NT2/D1 (cell line): ENCODE data around the gene IGSF9.

ENCODE experiments used
- DNase-seq: peaks from one replicate; pipeline ENCODE4 v3.0.0-alpha.2; 2011; ENCODE audit warnings: low read depth, low spot score
- H3K27me3 ChIP-seq: 2 replicates; pipeline ENCODE4 v1.6.0; 2011; ENCODE audit warnings: mild to moderate bottlenecking; ENCODE audit not compliant: insufficient read length, insufficient read depth
- H3K36me3 ChIP-seq: 2 replicates; pipeline ENCODE4 v1.6.1; 2011; ENCODE audit warnings: mild to moderate bottlenecking, low read length, mixed read lengths; ENCODE audit not compliant: insufficient read depth, insufficient read length
- H3K4me1 ChIP-seq: 2 replicates; pipeline ENCODE4 v1.5.1; 2011; ENCODE audit not compliant: insufficient read depth, insufficient read length
- H3K4me3 ChIP-seq: 2 replicates; pipeline ENCODE4 v1.5.1; 2011; ENCODE audit warnings: low read depth; ENCODE audit not compliant: insufficient read length
- H3K9ac ChIP-seq: 2 replicates; pipeline ENCODE4 v1.6.0; 2011; ENCODE audit warnings: low read depth; ENCODE audit not compliant: insufficient read length
- H3K9me3 ChIP-seq: 2 replicates; pipeline ENCODE4 v1.5.1; 2011; ENCODE audit warnings: mild to moderate bottlenecking, low read length; ENCODE audit not compliant: insufficient read depth
- SUZ12 ChIP-seq: IDR thresholded peaks from 2 replicates; pipeline ENCODE4 v1.6.1; 2011; ENCODE audit not compliant: insufficient read length, insufficient read depth; ENCODE audit errors: extremely low read depth
- YY1 ChIP-seq: IDR thresholded peaks from 2 replicates; pipeline ENCODE4 v1.6.1; 2011; ENCODE audit not compliant: insufficient read length, insufficient read depth
- ZNF274 ChIP-seq: IDR thresholded peaks from 2 replicates; pipeline ENCODE4 v1.6.1; 2011; ENCODE audit warnings: mild to moderate bottlenecking, low read depth, low read length

Gene IGSF9

DNA sequence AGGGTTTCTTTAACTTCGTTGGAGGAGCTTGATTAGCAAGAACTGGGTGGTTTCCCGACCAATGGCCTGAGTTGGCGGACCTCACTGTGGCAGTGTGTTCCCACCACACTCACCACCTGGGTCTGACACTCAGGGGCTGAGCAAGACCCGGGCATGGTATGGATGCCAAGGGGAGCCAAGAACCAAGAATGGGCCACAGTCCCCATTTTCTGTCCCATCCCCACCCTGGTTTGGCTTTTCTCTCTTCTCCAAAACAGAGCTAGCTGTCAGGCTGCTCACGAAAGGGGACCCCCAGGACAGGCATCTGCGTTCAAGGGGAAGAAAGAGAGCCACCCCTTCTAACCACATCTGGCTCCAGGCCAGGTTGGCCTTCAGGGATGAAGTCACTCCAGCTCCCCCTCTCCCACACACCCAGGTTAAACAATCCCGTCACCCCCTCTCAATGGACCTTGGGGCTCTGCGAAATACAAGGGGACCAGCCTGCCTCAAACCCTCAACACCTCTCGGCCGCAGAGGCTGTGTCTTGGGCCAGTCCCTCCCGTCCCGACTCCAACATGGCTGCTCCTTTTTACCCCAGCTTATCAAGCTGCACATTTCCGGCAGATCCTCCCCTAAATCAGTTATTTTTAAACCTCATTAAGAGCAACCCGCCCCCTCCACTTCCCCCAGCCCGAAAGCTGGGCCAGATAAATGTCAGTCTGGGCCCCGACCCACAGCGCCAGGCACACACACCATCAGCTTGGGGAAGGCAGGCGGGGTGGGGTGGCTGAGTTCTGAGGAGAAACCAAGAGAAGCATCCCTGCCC is 23.5 kb downstream of the IGSF9 start:
- H3K36me3 ChIP-seq: peaks cover 83% of the 10 kb centered on the region
- peaks cover 46% of the 10 kb centered on the region for H3K4me1 ChIP-seq
- H3K9ac ChIP-seq: peak overlapping the region; percentile 99
- no peak for DNase-seq
- TF ChIP-seq SUZ12 (no peak), YY1 (no peak), ZNF274 (no peak)
- H3K9me3 ChIP-seq: no peaks in the 10 kb centered on the region
- no peak overlapping the region for H3K4me3 ChIP-seq
- H3K27me3 ChIP-seq: no peaks in the 10 kb centered on the region

DNA sequence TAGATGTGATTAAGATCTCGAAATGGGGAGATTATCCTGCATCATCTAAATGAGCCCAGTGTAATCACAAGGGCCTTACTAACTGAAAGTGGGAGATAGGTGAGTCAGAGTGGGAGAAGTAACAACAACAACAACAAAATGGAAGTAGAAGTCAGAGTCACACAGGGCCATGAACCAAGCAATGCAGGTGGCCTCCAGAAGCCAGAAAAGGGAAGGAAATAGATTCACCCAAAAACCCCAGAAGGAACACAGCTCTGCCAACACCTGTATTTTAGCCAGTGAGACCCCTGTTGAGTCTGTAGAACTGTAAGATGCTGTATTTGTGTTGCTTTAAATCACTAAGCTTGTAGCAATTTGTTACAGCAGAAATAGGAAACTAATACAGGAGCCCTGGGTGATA is 24.2 kb downstream of the IGSF9 start:
- H3K9me3 ChIP-seq: no peaks in the 10 kb centered on the region
- no peak overlapping the region for H3K4me3 ChIP-seq
- H3K9ac ChIP-seq: no peak overlapping the region
- H3K36me3 ChIP-seq: peaks cover 76% of the 10 kb centered on the region
- TF ChIP-seq YY1: no peak
- TF ChIP-seq ZNF274: no peak
- no peak for TF ChIP-seq SUZ12
- no peak for DNase-seq
- peaks cover 46% of the 10 kb centered on the region for H3K4me1 ChIP-seq
- no peaks in the 10 kb centered on the region for H3K27me3 ChIP-seq

DNA sequence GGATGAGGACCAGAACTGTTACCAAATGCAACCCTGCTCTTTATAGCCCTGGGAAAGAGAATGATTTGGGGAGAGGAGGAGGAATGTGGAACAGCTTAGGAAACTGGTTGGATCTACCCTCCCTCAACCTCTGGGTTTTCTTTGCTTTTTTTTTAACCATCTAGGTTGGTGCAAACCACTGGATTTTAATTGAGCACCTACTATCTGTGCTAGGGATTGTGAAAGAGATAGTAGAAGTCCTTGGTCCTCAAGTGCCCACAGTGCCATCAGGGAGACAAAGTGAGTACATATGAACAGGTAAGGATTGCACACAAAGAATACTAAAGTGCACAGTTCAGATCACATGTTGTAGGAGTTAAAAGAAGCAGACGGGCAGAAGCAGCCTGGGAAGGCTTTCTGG is 24.8 kb downstream of the IGSF9 start:
- peaks cover 76% of the 10 kb centered on the region for H3K36me3 ChIP-seq
- TF ChIP-seq YY1: no peak
- no peak for TF ChIP-seq SUZ12
- TF ChIP-seq ZNF274: no peak
- no peaks in the 10 kb centered on the region for H3K9me3 ChIP-seq
- no peak for DNase-seq
- H3K9ac ChIP-seq: no peak overlapping the region
- H3K4me3 ChIP-seq: no peak overlapping the region
- H3K27me3 ChIP-seq: no peaks in the 10 kb centered on the region
- peaks cover 43% of the 10 kb centered on the region for H3K4me1 ChIP-seq

DNA sequence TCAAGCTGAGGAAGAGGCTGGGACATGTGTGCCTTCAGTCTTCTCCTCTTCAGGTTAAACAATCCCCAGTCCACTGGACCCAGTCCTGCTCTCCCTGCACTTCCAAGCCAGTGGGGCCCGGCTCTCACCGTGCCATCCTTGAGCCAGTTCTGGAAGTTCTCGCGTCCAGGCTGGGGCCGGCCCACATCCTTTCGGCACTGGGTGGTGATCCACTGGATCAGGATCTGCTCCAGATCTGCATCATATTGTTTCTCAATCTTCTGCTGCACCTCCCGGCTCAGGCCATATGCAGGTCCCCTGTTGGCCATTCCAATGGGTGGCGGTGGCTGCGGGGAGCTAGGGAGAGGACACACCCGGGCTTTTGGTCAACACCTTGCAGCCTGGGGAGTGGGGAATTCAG is 25.2 kb downstream of the IGSF9 start:
- peaks cover 48% of the 10 kb centered on the region for H3K4me1 ChIP-seq

DNA sequence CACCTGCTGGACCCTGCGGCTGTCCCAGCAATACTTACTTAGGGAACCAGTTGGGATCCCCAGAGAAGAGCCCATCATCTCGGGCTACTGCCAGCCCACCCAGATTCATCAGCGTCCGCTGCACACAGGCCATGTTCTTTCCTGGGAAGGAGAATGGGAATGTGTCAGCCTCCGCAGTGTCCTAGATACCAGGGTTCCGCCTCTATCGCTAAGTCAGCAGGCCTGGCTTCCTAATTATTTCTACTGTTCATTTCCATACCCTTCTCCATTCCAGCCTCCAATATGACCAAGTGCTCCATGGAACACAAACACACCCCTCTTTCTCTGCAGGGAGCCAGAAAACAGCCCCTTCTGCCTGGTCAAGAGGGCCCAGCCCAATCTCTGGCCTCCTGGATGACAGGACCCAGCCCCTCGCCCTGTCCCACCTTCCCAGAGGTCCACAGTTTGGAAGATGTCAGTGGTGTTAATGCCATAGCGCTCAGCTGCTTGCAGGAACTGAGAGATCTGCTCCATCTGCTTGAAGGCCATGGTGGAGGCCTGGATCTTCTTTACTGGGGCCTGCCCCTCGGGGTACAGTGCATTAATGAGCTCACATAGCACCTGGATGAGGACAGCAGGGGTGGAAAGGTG is 26.1 kb downstream of the IGSF9 start:
- Histone ChIP-seq H3K9ac (no peak overlapping the region), H3K9me3 (no peaks in the 10 kb centered on the region), H3K27me3 (no peaks in the 10 kb centered on the region), H3K4me1 (peaks cover 53% of the 10 kb centered on the region), H3K4me3 (no peak overlapping the region), H3K36me3 (peaks cover 80% of the 10 kb centered on the region)
- DNase-seq: no peak
- no peak for TF ChIP-seq ZNF274
- TF ChIP-seq SUZ12: no peak
- TF ChIP-seq YY1: no peak

More for the DNA sequence above, 25.2 kb downstream of the IGSF9 start:
- H3K9me3 ChIP-seq: no peaks in the 10 kb centered on the region
- no peaks in the 10 kb centered on the region for H3K27me3 ChIP-seq
- no peak overlapping the region for H3K9ac ChIP-seq
- H3K36me3 ChIP-seq: peaks cover 80% of the 10 kb centered on the region
- DNase-seq: no peak
- no peak overlapping the region for H3K4me3 ChIP-seq
- TF ChIP-seq ZNF274 (no peak), YY1 (no peak), SUZ12 (no peak)

DNA sequence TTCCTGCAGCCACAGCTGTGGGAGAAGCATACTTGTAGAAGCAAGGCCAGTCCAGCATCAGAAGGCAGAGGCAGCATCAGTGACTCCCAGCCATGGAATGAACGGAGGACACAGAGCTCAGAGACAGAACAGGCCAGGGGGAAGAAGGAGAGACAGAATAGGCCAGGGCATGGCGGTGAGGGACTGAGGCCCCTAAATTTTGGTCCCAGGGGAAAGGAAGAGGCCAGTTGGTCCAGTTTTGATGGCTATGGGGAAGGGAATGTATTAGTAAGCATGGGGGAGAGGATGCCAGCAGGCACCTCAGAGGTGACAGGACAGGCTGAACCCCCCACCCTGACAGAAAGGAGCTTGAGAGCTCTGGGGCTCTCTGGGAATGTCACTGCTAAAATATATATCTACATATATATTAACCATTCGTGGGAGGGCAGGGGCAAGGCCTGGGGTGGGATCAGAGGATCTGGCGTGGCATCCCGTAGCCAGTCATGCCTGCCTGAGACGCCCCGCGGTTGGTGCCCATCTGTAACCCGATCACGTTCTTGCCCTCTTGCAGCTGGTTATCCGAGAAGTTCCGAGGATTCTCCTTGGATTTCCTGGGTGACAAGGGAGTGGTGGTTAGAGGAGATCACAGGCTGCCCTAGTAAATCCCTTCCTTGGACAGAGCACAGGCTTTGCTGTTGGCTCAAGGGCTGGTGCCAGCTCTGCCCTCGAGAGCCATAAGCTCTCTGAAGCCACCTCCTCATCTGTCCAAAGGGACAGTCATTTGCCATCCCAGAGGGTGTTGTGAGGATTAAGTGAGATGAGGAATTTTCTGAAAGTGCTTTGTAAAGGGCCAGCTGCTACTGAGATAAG is 26.8 kb downstream of the IGSF9 start:
- no peak for DNase-seq
- Histone ChIP-seq H3K27me3 (no peaks in the 10 kb centered on the region), H3K4me3 (no peak overlapping the region), H3K9ac (no peak overlapping the region), H3K4me1 (peaks cover 60% of the 10 kb centered on the region), H3K36me3 (peaks cover 72% of the 10 kb centered on the region), H3K9me3 (no peaks in the 10 kb centered on the region)
- TF ChIP-seq YY1 (no peak), SUZ12 (no peak), ZNF274 (no peak)
